ENCODE results near the gene SLC25A51. TPM values are rescaled to one million over a fixed set of nuclear protein-coding genes. Genes with fewer than 3 reads are reported as not detected.
"Not testable (repeated sequence)": the region's sequence is repeated elsewhere in the genome, so short reads cannot be mapped to it uniquely, and the experiment has no call there.

The SLC25A51 gene
- total RNA-seq, 2 experiments from 2014 or later, result 31.8 to 32.4 TPM

DNA sequence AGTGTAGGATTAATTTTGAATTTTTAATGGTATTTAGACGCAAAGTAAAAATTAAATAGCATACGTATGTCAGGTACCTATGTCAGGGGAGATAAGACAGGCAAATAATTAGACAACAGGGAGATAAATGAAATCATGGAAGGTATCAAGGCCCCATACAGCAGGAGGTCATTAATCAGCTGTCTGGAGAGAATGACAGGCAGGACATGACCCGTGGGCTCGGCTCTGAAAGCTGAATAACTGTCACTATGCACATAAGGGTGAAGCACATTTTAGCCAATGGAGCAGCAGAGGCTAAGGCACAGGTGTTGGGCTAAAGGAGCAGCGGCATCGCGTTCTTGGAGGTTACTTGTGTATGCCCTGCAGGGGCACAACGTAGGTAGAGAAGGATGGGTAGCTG lies 11.9 kb downstream of the SLC25A51 start:
- H3K27ac ChIP-seq (ENCODE audit: low read depth, low read length, poor library complexity, severe bottlenecking), result no peak overlapping the region
- H3K79me2 ChIP-seq (ENCODE audit: insufficient read depth, low read depth, low read length), result peaks cover 9% of the 10 kb centered on the region; the same call in 1 of the 2 replicates
- no peak overlapping the region for H3K4me2 ChIP-seq (ENCODE audit: low read length)
- no TSS peak for BruUV-seq (replicated peaks)
- no peak overlapping the region for H2AFZ ChIP-seq (ENCODE audit: low read length)
- no peaks in the 10 kb centered on the region for H4K20me1 ChIP-seq (ENCODE audit: insufficient read depth, low read length)
- intact Hi-C loops (cut with micrococcal nuclease; ENCODE audit: unreplicated experiment), result loop anchor here (10.0 kb wide), 1 partner anchor 47 kb away; no protein-coding TSS in a partner anchor
- no peak for TF ChIP-seq EZH2phosphoT487 (IDR thresholded peaks at IDR 0.05; ENCODE audit: borderline replicate concordance, low read depth, low read length)
- TF ChIP-seq, protein P1, sequence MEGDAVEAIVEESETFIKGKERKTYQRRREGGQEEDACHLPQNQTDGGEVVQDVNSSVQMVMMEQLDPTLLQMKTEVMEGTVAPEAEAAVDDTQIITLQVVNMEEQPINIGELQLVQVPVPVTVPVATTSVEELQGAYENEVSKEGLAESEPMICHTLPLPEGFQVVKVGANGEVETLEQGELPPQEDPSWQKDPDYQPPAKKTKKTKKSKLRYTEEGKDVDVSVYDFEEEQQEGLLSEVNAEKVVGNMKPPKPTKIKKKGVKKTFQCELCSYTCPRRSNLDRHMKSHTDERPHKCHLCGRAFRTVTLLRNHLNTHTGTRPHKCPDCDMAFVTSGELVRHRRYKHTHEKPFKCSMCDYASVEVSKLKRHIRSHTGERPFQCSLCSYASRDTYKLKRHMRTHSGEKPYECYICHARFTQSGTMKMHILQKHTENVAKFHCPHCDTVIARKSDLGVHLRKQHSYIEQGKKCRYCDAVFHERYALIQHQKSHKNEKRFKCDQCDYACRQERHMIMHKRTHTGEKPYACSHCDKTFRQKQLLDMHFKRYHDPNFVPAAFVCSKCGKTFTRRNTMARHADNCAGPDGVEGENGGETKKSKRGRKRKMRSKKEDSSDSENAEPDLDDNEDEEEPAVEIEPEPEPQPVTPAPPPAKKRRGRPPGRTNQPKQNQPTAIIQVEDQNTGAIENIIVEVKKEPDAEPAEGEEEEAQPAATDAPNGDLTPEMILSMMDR (conservative IDR thresholded peaks at IDR 0.05; ENCODE audit: low read length), result no peak
- no peak overlapping the region for H3K4me3 ChIP-seq (ENCODE audit: low read depth, low read length, poor library complexity, severe bottlenecking)
- H3K9me2 ChIP-seq (ENCODE audit: insufficient read depth, low read length), result no peaks in the 10 kb centered on the region
- H3K9me3 ChIP-seq (ENCODE audit: low read length), result no peaks in the 10 kb centered on the region
- no peak for DNase-seq (ENCODE audit: low spot score)
- H3K36me3 ChIP-seq (ENCODE audit: insufficient read depth, low read length), result peaks cover 77% of the 10 kb centered on the region
- CTCF ChIA-PET (ENCODE audit: unreplicated experiment), result no interaction called here
- no peaks in the 10 kb centered on the region for H3K4me1 ChIP-seq (ENCODE audit: insufficient read depth, low read length, poor library complexity, severe bottlenecking)
- POLR2A ChIA-PET, result no interaction called here

DNA sequence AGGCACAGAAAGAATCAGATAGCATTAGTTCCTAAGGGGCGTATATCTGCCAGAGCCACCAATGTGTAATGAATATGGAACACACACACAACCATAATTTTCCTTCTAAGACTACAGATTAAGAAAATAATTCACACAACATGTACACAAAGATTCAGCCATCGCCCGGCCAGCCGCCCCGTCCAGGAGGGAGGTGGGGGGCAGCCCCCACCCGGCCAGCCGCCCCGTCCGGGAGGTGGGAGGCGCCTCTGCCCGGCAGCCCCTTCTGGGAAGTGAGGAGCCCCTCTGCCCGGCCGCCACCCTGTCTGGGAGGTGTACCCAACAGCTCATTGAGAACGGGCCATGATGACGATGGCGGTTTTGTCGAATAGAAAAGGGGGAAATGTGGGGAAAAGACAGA lies 12.9 kb downstream of the SLC25A51 start:
- CTCF ChIA-PET (ENCODE audit: unreplicated experiment); H4K20me1 ChIP-seq (ENCODE audit: insufficient read depth, low read length); H3K9me3 ChIP-seq (ENCODE audit: low read length); DNase-seq (ENCODE audit: low spot score); H3K4me2 ChIP-seq (ENCODE audit: low read length); H3K79me2 ChIP-seq (ENCODE audit: insufficient read depth, low read depth, low read length); H3K27ac ChIP-seq (ENCODE audit: low read depth, low read length, poor library complexity, severe bottlenecking); H2AFZ ChIP-seq (ENCODE audit: low read length); BruUV-seq (replicated peaks); H3K4me1 ChIP-seq (ENCODE audit: insufficient read depth, low read length, poor library complexity, severe bottlenecking); H3K9me2 ChIP-seq (ENCODE audit: insufficient read depth, low read length); POLR2A ChIA-PET; H3K4me3 ChIP-seq (ENCODE audit: low read depth, low read length, poor library complexity, severe bottlenecking): not testable (repeated sequence)
- H3K36me3 ChIP-seq (ENCODE audit: insufficient read depth, low read length), result peaks cover 73% of the 10 kb centered on the region
- intact Hi-C loops (cut with micrococcal nuclease; ENCODE audit: unreplicated experiment), result loop anchor here (10.0 kb wide), 1 partner anchor 46 kb away; no protein-coding TSS in a partner anchor

DNA sequence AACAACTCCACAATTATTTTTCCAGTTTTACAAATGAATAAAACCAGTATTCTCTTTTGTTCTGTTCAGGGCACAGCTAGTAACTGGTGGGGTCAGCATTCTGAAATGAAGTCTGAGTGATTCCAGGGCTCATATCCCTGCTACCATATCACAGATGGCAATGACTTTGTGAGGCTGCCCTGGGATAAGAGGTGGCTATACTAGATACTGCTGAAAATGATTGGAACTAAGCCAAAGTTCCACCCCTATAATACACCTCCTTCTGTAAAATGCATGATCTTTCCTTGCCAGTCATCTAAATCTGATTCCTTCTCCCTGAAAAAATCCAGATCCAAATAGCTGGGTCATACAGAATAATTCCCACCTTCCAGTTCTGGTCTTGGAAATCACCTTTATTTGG lies 14.4 kb downstream of the SLC25A51 start:
- ChIA-PET CTCF (ENCODE audit: unreplicated experiment) (no interaction called here), POLR2A (no interaction called here)
- DNase-seq (ENCODE audit: low spot score), result no peak
- Histone ChIP-seq H3K4me1 (ENCODE audit: insufficient read depth, low read length, poor library complexity, severe bottlenecking) (no peaks in the 10 kb centered on the region), H4K20me1 (ENCODE audit: insufficient read depth, low read length) (no peaks in the 10 kb centered on the region), H3K9me3 (ENCODE audit: low read length) (no peaks in the 10 kb centered on the region), H3K4me2 (ENCODE audit: low read length) (no peak overlapping the region), H2AFZ (ENCODE audit: low read length) (no peak overlapping the region), H3K4me3 (ENCODE audit: low read depth, low read length, poor library complexity, severe bottlenecking) (no peak overlapping the region), H3K27ac (ENCODE audit: low read depth, low read length, poor library complexity, severe bottlenecking) (no peak overlapping the region), H3K36me3 (ENCODE audit: insufficient read depth, low read length) (peaks cover 66% of the 10 kb centered on the region), H3K9me2 (ENCODE audit: insufficient read depth, low read length) (no peaks in the 10 kb centered on the region), H3K79me2 (ENCODE audit: insufficient read depth, low read depth, low read length) (peaks cover 9% of the 10 kb centered on the region; the same call in 1 of the 2 replicates)
- no peak for TF ChIP-seq EZH2phosphoT487 (IDR thresholded peaks at IDR 0.05; ENCODE audit: borderline replicate concordance, low read depth, low read length)
- TF ChIP-seq, protein P1 (conservative IDR thresholded peaks at IDR 0.05; ENCODE audit: low read length), result no peak
- intact Hi-C loops (cut with micrococcal nuclease; ENCODE audit: unreplicated experiment), result no loop called here
- BruUV-seq (replicated peaks), result no TSS peak

DNA sequence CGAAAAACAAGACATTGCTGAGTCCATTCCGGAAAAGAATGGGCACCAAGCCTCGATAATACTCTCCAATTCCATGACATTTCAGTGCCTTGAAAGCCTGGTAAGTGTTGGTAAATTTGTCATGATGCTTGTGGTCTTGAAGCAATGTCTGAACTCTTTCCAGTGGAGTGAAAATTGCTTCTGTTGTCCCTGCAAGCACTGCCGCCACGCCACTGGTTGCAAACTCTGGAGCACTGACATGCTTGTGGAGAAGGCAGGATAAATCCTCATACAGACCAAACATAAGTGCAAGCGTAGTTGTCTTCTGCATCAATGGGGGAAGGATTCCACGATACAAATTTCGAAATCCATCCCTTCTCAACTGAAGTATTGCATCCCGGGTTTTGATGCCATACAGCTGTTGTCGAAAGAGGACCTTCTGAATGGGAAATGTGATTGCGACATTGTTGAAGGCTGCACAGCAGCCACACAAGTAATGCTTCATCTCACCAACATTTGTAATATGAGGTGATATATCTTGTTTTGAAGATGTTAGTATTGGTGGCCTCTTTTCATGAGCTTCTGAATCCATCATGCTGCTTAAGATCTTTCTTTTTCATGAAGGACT lies 15.8 kb downstream of the SLC25A51 start:
- POLR2A ChIA-PET; H3K27ac ChIP-seq (ENCODE audit: low read depth, low read length, poor library complexity, severe bottlenecking); CTCF ChIA-PET (ENCODE audit: unreplicated experiment); H3K9me3 ChIP-seq (ENCODE audit: low read length); H3K4me2 ChIP-seq (ENCODE audit: low read length); H4K20me1 ChIP-seq (ENCODE audit: insufficient read depth, low read length); DNase-seq (ENCODE audit: low spot score); H3K4me1 ChIP-seq (ENCODE audit: insufficient read depth, low read length, poor library complexity, severe bottlenecking); intact Hi-C loops (cut with micrococcal nuclease; ENCODE audit: unreplicated experiment); BruUV-seq (replicated peaks); H3K4me3 ChIP-seq (ENCODE audit: low read depth, low read length, poor library complexity, severe bottlenecking); H2AFZ ChIP-seq (ENCODE audit: low read length); H3K79me2 ChIP-seq (ENCODE audit: insufficient read depth, low read depth, low read length); H3K9me2 ChIP-seq (ENCODE audit: insufficient read depth, low read length): not testable (repeated sequence)
- peaks cover 52% of the 10 kb centered on the region for H3K36me3 ChIP-seq (ENCODE audit: insufficient read depth, low read length)
